Keratinocyte (primary cell): ENCODE measurements around the gene CKS1B. TPM values are rescaled to one million over a fixed set of nuclear protein-coding genes. Genes with fewer than 3 reads are reported as not detected.

Source experiments
- DNase-seq: peaks from one replicate; pipeline ENCODE4 v3.0.0-alpha.2; 2011; ENCODE audit warnings: low read depth, missing footprints, low spot score
- FAIRE-seq: peaks from 2 replicates; lab custom pipeline; 2011; peaks lifted over from hg19 to GRCh38; lab: Jason Lieb, UNC
- H2AFZ ChIP-seq: 2 replicates; pipeline ENCODE4 v1.6.0; 2012; ENCODE audit warnings: low read length, control low read depth, inconsistent platforms; ENCODE audit not compliant: control insufficient read depth
- H3K27ac ChIP-seq: 2 replicates; pipeline ENCODE4 v1.5.1; 2011; ENCODE audit warnings: low read length; ENCODE audit not compliant: control insufficient read depth, insufficient read depth
- H3K27me3 ChIP-seq: 3 replicates; pipeline ENCODE4 v1.6.0; 2011; ENCODE audit warnings: low read length; ENCODE audit not compliant: control insufficient read depth, insufficient read depth; ENCODE audit errors: extremely low read depth
- H3K36me3 ChIP-seq, 2 experiments: 2 replicates in 1 of 2; 3 replicates in 1 of 2; pipeline ENCODE4 v1.5.1; 2011; ENCODE audit warnings: low read length in 2 of 2, mild to moderate bottlenecking in 1 of 2; ENCODE audit not compliant: control insufficient read depth in 2 of 2, insufficient read depth in 2 of 2; ENCODE audit errors: extremely low read depth in 1 of 2
- H3K4me1 ChIP-seq: 3 replicates; pipeline ENCODE4 v1.5.1; 2011; ENCODE audit warnings: low read length; ENCODE audit not compliant: control insufficient read depth, insufficient read depth; ENCODE audit errors: extremely low read depth
- H3K4me2 ChIP-seq: 3 replicates; pipeline ENCODE4 v1.6.0; 2011; ENCODE audit warnings: low read depth, low read length; ENCODE audit not compliant: control insufficient read depth, insufficient read depth; ENCODE audit errors: extremely low read depth
- H3K4me3 ChIP-seq, 3 experiments: fragments of 200-600 bp in 1 of 3; sonication (generic) in 1 of 3; 2 replicates in 2 of 3; 3 replicates in 1 of 3; pipeline ENCODE4 v1.5.1; 2011 to 2016; ENCODE audit warnings: low read length in 3 of 3, mild to moderate bottlenecking in 3 of 3, control low read depth in 2 of 3, inconsistent platforms in 1 of 3, low read depth in 1 of 3, mixed read lengths in 1 of 3, mixed run types in 1 of 3, moderate library complexity in 1 of 3; ENCODE audit not compliant: control insufficient read depth in 2 of 3, insufficient read depth in 2 of 3; ENCODE audit errors: extremely low read depth in 1 of 3
- H3K79me2 ChIP-seq: 2 replicates; pipeline ENCODE4 v1.6.0; 2012; ENCODE audit warnings: low read length; ENCODE audit not compliant: control insufficient read depth, insufficient read depth
- H3K9ac ChIP-seq: 3 replicates; pipeline ENCODE4 v1.6.0; 2011; ENCODE audit warnings: low read length; ENCODE audit not compliant: control insufficient read depth, insufficient read depth; ENCODE audit errors: extremely low read depth
- H3K9me1 ChIP-seq: 3 replicates; pipeline ENCODE4 v1.6.0; 2011; ENCODE audit warnings: low read length; ENCODE audit not compliant: control insufficient read depth, insufficient read depth; ENCODE audit errors: extremely low read depth
- H3K9me3 ChIP-seq: 2 replicates; pipeline ENCODE4 v1.5.1; 2012; ENCODE audit warnings: low read depth, low read length; ENCODE audit not compliant: control insufficient read depth
- H4K20me1 ChIP-seq: 3 replicates; pipeline ENCODE4 v1.6.0; 2011; ENCODE audit warnings: low read length; ENCODE audit not compliant: control insufficient read depth, insufficient read depth; ENCODE audit errors: extremely low read depth
- CTCF ChIP-seq, 3 experiments: IDR thresholded peaks in 1 of 3; conservative IDR thresholded peaks in 1 of 3; optimal IDR thresholded peaks in 1 of 3; 2 replicates in 2 of 3; 3 replicates in 1 of 3; pipeline versions ENCODE3 to v1.5.1; 2011; ENCODE audit warnings: low read length in 3 of 3, mild to moderate bottlenecking in 3 of 3, moderate library complexity in 2 of 3, control low read depth in 1 of 3, inconsistent platforms in 1 of 3; ENCODE audit not compliant: insufficient read depth in 2 of 3; ENCODE audit errors: extremely low read depth in 1 of 3
- EZH2 ChIP-seq: IDR thresholded peaks from one replicate; pipeline ENCODE4 v1.6.1; 2012; ENCODE audit warnings: inconsistent platforms, mild to moderate bottlenecking, low read length, moderate library complexity
- dilution Hi-C: fragments of 300-500 bp; cut with MboI; formaldehyde crosslinking; loops from one replicate; pipeline ENCODE4 v1.7.0; 2020; ENCODE audit warnings: low sequenced_read_pairs; ENCODE audit not compliant: extremely low pct_ligation_motif_present
- polyA plus RNA-seq, 5 experiments: library from polyadenylated mRNA; depleted of rRNA in 3 of 5; stranded (reverse) in 3 of 5; stranded (forward) in 1 of 5; unstranded in 1 of 5; fragments of >200 nt; gene quantifications; 1 replicate in 1 of 5; 2 replicates in 3 of 5; 3 replicates in 1 of 5; pipeline versions ENCODE4 v1.2.1 to v1.2.3, GENCODE V29; 2011 to 2012; ENCODE audit warnings: missing spikeins in 2 of 5, low read depth in 1 of 5, low replicate concordance in 1 of 5

Gene CKS1B
- polyA plus RNA-seq, 1 donor (not counting 4 experiments of a cell fraction or from before 2014, with no cell fraction given) = 300 TPM

GRCh38 chr1:154982341-154982740 is 7.9 kb downstream of the CKS1B start:
- peak overlapping the region; percentile 97 for H3K4me2 ChIP-seq
- H3K9ac ChIP-seq = peak overlapping the region; percentile 47
- H3K9me3 ChIP-seq = no peaks in the 10 kb centered on the region
- no peaks in the 10 kb centered on the region for H3K9me1 ChIP-seq
- no peaks in the 10 kb centered on the region for H4K20me1 ChIP-seq
- no peak for DNase-seq
- H3K27ac ChIP-seq = peak overlapping the region; percentile 63
- no peaks in the 10 kb centered on the region for H3K27me3 ChIP-seq
- H3K4me3 ChIP-seq = peak overlapping the region in 2 of 3 experiments; percentile 71 to 99
- peaks cover 35% of the 10 kb centered on the region for H3K79me2 ChIP-seq
- H3K4me1 ChIP-seq = peaks cover 21% of the 10 kb centered on the region
- H2AFZ ChIP-seq = peak overlapping the region; percentile 88
- peaks cover 4 to 9% of the 10 kb centered on the region in 2 experiments for H3K36me3 ChIP-seq
- no peak for FAIRE-seq
- dilution Hi-C loops = no loop called here
- TF ChIP-seq CTCF (optimal IDR thresholded peaks at IDR 0.05 in 1 of 3, IDR thresholded peaks at IDR 0.05 in 1 of 3, conservative IDR thresholded peaks at IDR 0.05 in 1 of 3; ENCODE audit: extremely low read depth in 1 of 3, insufficient read depth in 2 of 3, low read length in 3 of 3) (no peak), EZH2 (no peak)

GRCh38 chr1:154982897-154983648 is 8.6 kb downstream of the CKS1B start, which contains the start of gene FLAD1:
FLAD1 (plus strand) TSS chr1:154983344; CDS start chr1:154983695, 351 bp downstream.
- Histone ChIP-seq H3K9me1 (no peaks in the 10 kb centered on the region), H3K79me2 (peaks cover 32% of the 10 kb centered on the region), H3K9me3 (no peaks in the 10 kb centered on the region), H3K4me1 (peaks cover 21% of the 10 kb centered on the region), H4K20me1 (no peaks in the 10 kb centered on the region), H3K36me3 (peaks cover 8 to 9% of the 10 kb centered on the region in 2 experiments), H3K27ac (peak within 1 kb of the TSS; percentile 89), H3K27me3 (no peaks in the 10 kb centered on the region), H2AFZ (peak within 1 kb of the TSS; percentile 88), H3K9ac (peak within 1 kb of the TSS; percentile 92), H3K4me3 (peak within 1 kb of the TSS; percentile 63 to 100 (median 99)), H3K4me2 (peak within 1 kb of the TSS; percentile 97)
- dilution Hi-C loops = no loop called here
- DNase-seq (peak; percentile 100), FAIRE-seq (peak; percentile 49)
- TF ChIP-seq EZH2 (no peak), CTCF (optimal IDR thresholded peaks at IDR 0.05 in 1 of 3, IDR thresholded peaks at IDR 0.05 in 1 of 3, conservative IDR thresholded peaks at IDR 0.05 in 1 of 3; ENCODE audit: extremely low read depth in 1 of 3, insufficient read depth in 2 of 3, low read length in 3 of 3) (no peak)
